HepG2 (cell line): ENCODE results near the gene TPP2. TPM values are rescaled to one million over a fixed set of nuclear protein-coding genes. Genes with fewer than 3 reads are reported as not detected.

Source experiments
- ATAC-seq: fragments of 200-7000 bp; cut with Tn5 transposase; 3 replicates; pipeline ENCODE4 v1.9.1; 2020; ENCODE audit warnings: mild to moderate bottlenecking, moderate library complexity
- BruUV-seq: library from RNA; stranded (reverse); fragments of 400-500 nt; replicated peaks from 2 replicates; lab custom pipeline; 2021; lab: Mats Ljungman, UMichigan
- CTCF ChIA-PET: fragments of 300-600 bp; formaldehyde crosslinking; extraction: SDS; loops from one replicate; lab custom pipeline; 2021; ENCODE audit warnings: low total read pairs, inconsistent platforms, low intra/inter-chr PET ratio; lab: Yijun Ruan, JAX
- POLR2A ChIA-PET: fragments of 350-600 bp; sonication (Branson Sonifier 250); formaldehyde crosslinking; loops from one replicate; lab custom pipeline; 2020; ENCODE audit warnings: antibody characterized with exemption, inconsistent platforms; lab: Yijun Ruan, JAX
- DNase-seq: peaks from one replicate; pipeline ENCODE4 v3.0.0-alpha.2; 2015; ENCODE audit warnings: low spot score
- FAIRE-seq: peaks from 3 replicates; lab custom pipeline; 2011; peaks lifted over from hg19 to GRCh38; lab: Jason Lieb, UNC
- H2AFZ ChIP-seq: one replicate; pipeline ENCODE4 v1.6.1; 2011; ENCODE audit warnings: low read length, inconsistent platforms
- H3K27ac ChIP-seq: fragments of 300-600 bp; 3 replicates; pipeline ENCODE4 v1.8.0; 2011; ENCODE audit warnings: mixed run types, mild to moderate bottlenecking, mixed read lengths, low read length, inconsistent platforms; ENCODE audit not compliant: insufficient read depth; ENCODE audit errors: extremely low read length
- H3K27me3 ChIP-seq, 2 experiments: fragments of 200-600 bp in 1 of 2; 2 replicates in 1 of 2; 3 replicates in 1 of 2; pipeline versions ENCODE4 v1.6.0 to v1.8.0; 2011; ENCODE audit warnings: low read length in 2 of 2, mild to moderate bottlenecking in 2 of 2, moderate library complexity in 2 of 2, inconsistent platforms in 1 of 2; ENCODE audit not compliant: insufficient read depth in 2 of 2, control insufficient read depth in 1 of 2
- H3K36me3 ChIP-seq, 2 experiments: fragments of 200-600 bp in 1 of 2; replicated peaks in 1 of 2; 2 replicates in 1 of 2; 3 replicates in 1 of 2; pipeline versions ENCODE4 v1.5.1 to v1.8.0; 2011; ENCODE audit warnings: low read length in 2 of 2, inconsistent platforms in 1 of 2; ENCODE audit not compliant: insufficient read depth in 2 of 2, control insufficient read depth in 1 of 2
- H3K4me1 ChIP-seq: 2 replicates; pipeline ENCODE4 v1.5.1; 2012; ENCODE audit warnings: low read length, inconsistent platforms; ENCODE audit not compliant: insufficient read depth
- H3K4me2 ChIP-seq: 2 replicates; pipeline ENCODE4 v1.6.0; 2011; ENCODE audit warnings: low read depth, low read length, inconsistent platforms
- H3K4me3 ChIP-seq, 3 experiments: fragments of 200-600 bp in 1 of 3; sonication (generic), shearing (Covaris generic) in 1 of 3; replicated peaks in 1 of 3; 2 replicates each; pipeline ENCODE4 v1.5.1; 2011 to 2016; ENCODE audit warnings: low read length in 3 of 3, inconsistent platforms in 2 of 3, low read depth in 2 of 3, mild to moderate bottlenecking in 2 of 3, control low read depth in 1 of 3, mixed read lengths in 1 of 3; ENCODE audit not compliant: insufficient read depth in 1 of 3
- H3K79me2 ChIP-seq: one replicate; pipeline ENCODE4 v1.6.1; 2011; ENCODE audit warnings: low read length, inconsistent platforms; ENCODE audit not compliant: insufficient read depth
- H3K9ac ChIP-seq: 2 replicates; pipeline ENCODE4 v1.6.0; 2011; ENCODE audit warnings: mild to moderate bottlenecking, low read depth, low read length, inconsistent platforms; ENCODE audit not compliant: insufficient read depth
- H3K9me3 ChIP-seq: 2 replicates; pipeline ENCODE4 v1.5.1; 2012; ENCODE audit warnings: mild to moderate bottlenecking, low read length
- H4K20me1 ChIP-seq: 2 replicates; pipeline ENCODE4 v1.6.0; 2011; ENCODE audit warnings: inconsistent platforms, mild to moderate bottlenecking, low read length, moderate library complexity; ENCODE audit not compliant: insufficient read depth
- ARID3A ChIP-seq: IDR thresholded peaks from 2 replicates; pipeline ENCODE4 v1.6.1; 2012; ENCODE audit warnings: low read depth, low read length, improper control_type of control experiment
- ATRX ChIP-seq: sonication (generic); formaldehyde crosslinking; IDR thresholded peaks from 2 replicates; pipeline ENCODE4 v1.4.0; 2020; ENCODE audit warnings: missing genetic modification reagents, borderline replicate concordance
- CAMTA2 ChIP-seq: sonication (generic); formaldehyde crosslinking; IDR thresholded peaks from 2 replicates; pipeline ENCODE4 v1.4.0; 2020; ENCODE audit warnings: mild to moderate bottlenecking, missing genetic modification reagents, borderline replicate concordance
- FOXC1 ChIP-seq: sonication (generic); formaldehyde crosslinking; IDR thresholded peaks from 2 replicates; pipeline ENCODE4 v1.8.0; 2022; ENCODE audit warnings: mild to moderate bottlenecking, missing genetic modification reagents, borderline replicate concordance
- MXI1 ChIP-seq: IDR thresholded peaks from 3 replicates; pipeline ENCODE4 v1.6.1; 2012; ENCODE audit warnings: low read depth, low read length, inconsistent platforms, borderline replicate concordance
- NFRKB ChIP-seq: fragments of 450-650 bp; IDR thresholded peaks from 2 replicates; pipeline ENCODE4 v1.6.1; 2017
- RBFOX2 ChIP-seq: fragments of 200-400 bp; formaldehyde crosslinking; IDR thresholded peaks from 2 replicates; pipeline ENCODE4 v1.6.1; 2017; ENCODE audit warnings: low read depth, mild to moderate bottlenecking, low read length
- RFX3 ChIP-seq: IDR thresholded peaks from 2 replicates; pipeline ENCODE4 v1.6.1; 2016; ENCODE audit warnings: missing biosample characterization, missing genetic modification reagents
- SP2 ChIP-seq: sonication (generic); formaldehyde crosslinking; IDR thresholded peaks from 2 replicates; pipeline ENCODE4 v1.5.1; 2020; ENCODE audit warnings: mild to moderate bottlenecking, missing genetic modification reagents
- THRA ChIP-seq: sonication (generic); formaldehyde crosslinking; IDR thresholded peaks from 2 replicates; pipeline ENCODE4 v1.4.0; 2020; ENCODE audit warnings: missing genetic modification reagents, borderline replicate concordance
- U2AF1 ChIP-seq: fragments of 200-400 bp; formaldehyde crosslinking; optimal IDR thresholded peaks from 2 replicates; pipeline ENCODE3; 2017; ENCODE audit warnings: mild to moderate bottlenecking, low read depth, low read length
- ZC3H13 ChIP-seq: sonication (generic); formaldehyde crosslinking; IDR thresholded peaks from 2 replicates; pipeline ENCODE4 v1.8.1; 2023; ENCODE audit warnings: mild to moderate bottlenecking, missing genetic modification reagents, moderate library complexity
- ZFX ChIP-seq: sonication (generic); formaldehyde crosslinking; IDR thresholded peaks from 2 replicates; pipeline ENCODE4 v1.4.0; 2020; ENCODE audit warnings: mild to moderate bottlenecking, low read depth, missing genetic modification reagents, moderate library complexity
- ZNF660 ChIP-seq: sonication (generic); formaldehyde crosslinking; IDR thresholded peaks from 2 replicates; pipeline ENCODE4 v1.5.1; 2020; ENCODE audit warnings: mild to moderate bottlenecking, low read depth, missing genetic modification reagents, borderline replicate concordance
- WGBS: methylation state at CpG from one replicate; pipeline ENCODE4 v1.1.6; 2017; ENCODE audit warnings: low lambda C conversion rate; 5-methylcytosine and 5-hydroxymethylcytosine counted together
- in situ Hi-C: cut with HindIII; loops from 2 replicates; pipeline ENCODE4 v1.10.0; 2017; ENCODE audit warnings: low pct_unique_long_range_greater_than_20kb; ENCODE audit not compliant: extremely low pct_ligation_motif_present
- intact Hi-C: fragments of 100-400 bp; cut with micrococcal nuclease; formaldehyde crosslinking; loops from one replicate; pipeline ENCODE4 v1.10.0; 2022; ENCODE audit not compliant: unreplicated experiment
- polyA plus RNA-seq, 8 experiments: library from polyadenylated mRNA; depleted of rRNA in 3 of 8; stranded (reverse) in 7 of 8; unstranded in 1 of 8; fragments of >200 nt; fragmentation: Illumina TruSeq in 4 of 8; extraction: Trizol in 4 of 8; gene quantifications; 2 replicates each; pipeline versions ENCODE4 v1.2.1 to v1.2.3, GENCODE V29; 2011 to 2016; ENCODE audit warnings: low read depth in 4 of 8, missing spikeins in 1 of 8, mixed read lengths in 1 of 8; ENCODE audit not compliant: insufficient read depth in 1 of 8
- total RNA-seq, 5 experiments: library from RNA; depleted of rRNA; stranded (reverse); fragments of >200 nt; fragmentation: Illumina TruSeq; extraction: Trizol; gene quantifications; 2 replicates each; pipeline ENCODE4 v1.2.3, GENCODE V29; 2016; ENCODE audit warnings: low read depth in 1 of 5
- TF ChIP-seq, protein P1 (sequence below): sonication (generic); formaldehyde crosslinking; IDR thresholded peaks from 2 replicates; pipeline ENCODE4 v1.9.0; 2021; ENCODE audit warnings: missing genetic modification reagents, mild to moderate bottlenecking, borderline replicate concordance

The TPP2 gene
- total and polyA plus RNA-seq, 2 of the 13 experiments (the other 11 are each of a cell fraction or from before 2014, with no cell fraction given) = 16.4 to 52.1 TPM

GRCh38 chr13:102710261-102710679 lies 113.5 kb downstream of the TPP2 start:
- H3K4me1 ChIP-seq = no peaks in the 10 kb centered on the region
- WGBS = 53% methylated on average over 4 of the region's 9 CpGs
- TF ChIP-seq ZC3H13 (CRISPR knock-in tag) = no peak
- no peaks in the 10 kb centered on the region for H3K9me3 ChIP-seq
- no peaks in the 10 kb centered on the region for H4K20me1 ChIP-seq
- H3K4me2 ChIP-seq = no peak overlapping the region
- no peak overlapping the region for H2AFZ ChIP-seq
- no peak overlapping the region for H3K27ac ChIP-seq
- no peak overlapping the region for H3K4me3 ChIP-seq
- ChIA-PET POLR2A (no interaction called here), CTCF (no interaction called here)
- DNase-seq (no peak), FAIRE-seq (no peak), ATAC-seq (no peak)
- in situ Hi-C loops (no loop called here), intact Hi-C loops (no loop called here)
- H3K9ac ChIP-seq = no peak overlapping the region
- H3K79me2 ChIP-seq = no peaks in the 10 kb centered on the region
- no TSS peak for BruUV-seq
- H3K36me3 ChIP-seq = no peaks in the 10 kb centered on the region
- H3K27me3 ChIP-seq = no peaks in the 10 kb centered on the region; a peak in 1 of 5 replicates

GRCh38 chr13:102715447-102715846 lies 118.7 kb downstream of the TPP2 start:
- WGBS = 3% methylated on average over 1 of the region's 1 CpG
- no peaks in the 10 kb centered on the region for H4K20me1 ChIP-seq
- CTCF ChIA-PET = no interaction called here
- no peak overlapping the region for H3K4me2 ChIP-seq
- intact Hi-C loops = no loop called here
- no peaks in the 10 kb centered on the region for H3K36me3 ChIP-seq
- ATAC-seq = no peak
- no peaks in the 10 kb centered on the region for H3K79me2 ChIP-seq
- no peaks in the 10 kb centered on the region for H3K27me3 ChIP-seq
- no peak overlapping the region for H3K9ac ChIP-seq
- in situ Hi-C loops = no loop called here
- H3K27ac ChIP-seq = no peak overlapping the region
- no peak for DNase-seq
- POLR2A ChIA-PET = no interaction called here
- H3K4me1 ChIP-seq = no peaks in the 10 kb centered on the region
- H3K9me3 ChIP-seq = no peaks in the 10 kb centered on the region
- BruUV-seq = no TSS peak
- H3K4me3 ChIP-seq = no peak overlapping the region
- H2AFZ ChIP-seq = no peak overlapping the region
- no peak for FAIRE-seq
- TF ChIP-seq ARID3A (no peak), ATRX (no peak), ZNF660 (CRISPR knock-in tag) (no peak), FOXC1 (CRISPR knock-in tag) (no peak), RBFOX2 (no peak), U2AF1 (no peak), NFRKB (no peak), SP2 (CRISPR knock-in tag) (no peak), MXI1 (no peak), CAMTA2 (CRISPR knock-in tag) (no peak), RFX3 (CRISPR knock-in tag) (no peak), ZFX (CRISPR knock-in tag) (no peak), THRA (CRISPR knock-in tag) (no peak)
- TF ChIP-seq, protein P1, sequence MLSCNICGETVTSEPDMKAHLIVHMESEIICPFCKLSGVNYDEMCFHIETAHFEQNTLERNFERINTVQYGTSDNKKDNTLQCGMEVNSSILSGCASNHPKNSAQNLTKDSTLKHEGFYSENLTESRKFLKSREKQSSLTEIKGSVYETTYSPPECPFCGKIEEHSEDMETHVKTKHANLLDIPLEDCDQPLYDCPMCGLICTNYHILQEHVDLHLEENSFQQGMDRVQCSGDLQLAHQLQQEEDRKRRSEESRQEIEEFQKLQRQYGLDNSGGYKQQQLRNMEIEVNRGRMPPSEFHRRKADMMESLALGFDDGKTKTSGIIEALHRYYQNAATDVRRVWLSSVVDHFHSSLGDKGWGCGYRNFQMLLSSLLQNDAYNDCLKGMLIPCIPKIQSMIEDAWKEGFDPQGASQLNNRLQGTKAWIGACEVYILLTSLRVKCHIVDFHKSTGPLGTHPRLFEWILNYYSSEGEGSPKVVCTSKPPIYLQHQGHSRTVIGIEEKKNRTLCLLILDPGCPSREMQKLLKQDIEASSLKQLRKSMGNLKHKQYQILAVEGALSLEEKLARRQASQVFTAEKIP = no peak
